PC-3 (cell line): ENCODE measurements around the gene PNMA6A. TPM values are rescaled to one million over a fixed set of nuclear protein-coding genes. Genes with fewer than 3 reads are reported as not detected.

Experiments
- ATAC-seq: fragments of 200-7000 bp; cut with Tn5 transposase; 2 replicates; pipeline ENCODE4 v1.9.1; 2020; ENCODE audit warnings: mild to moderate bottlenecking, moderate library complexity
- BruUV-seq: library from RNA; stranded (reverse); fragments of 400-500 nt; replicated peaks from 2 replicates; lab custom pipeline; 2021; lab: Mats Ljungman, UMichigan
- CTCF ChIA-PET: fragments of 300-600 bp; sonication (Branson Sonifier 250); formaldehyde crosslinking; loops from one replicate; lab custom pipeline; 2022; ENCODE audit warnings: antibody characterized with exemption; lab: Charles Lee
- POLR2A ChIA-PET: fragments of 300-600 bp; sonication (Branson Sonifier 250); formaldehyde crosslinking; loops from one replicate; lab custom pipeline; 2022; ENCODE audit warnings: antibody characterized with exemption; ENCODE audit not compliant: unreplicated experiment; lab: Charles Lee
- DNase-seq: peaks from one replicate; pipeline ENCODE4 v3.0.0-alpha.2; 2015
- H2AFZ ChIP-seq: fragments of 300-600 bp; sonication (generic); 2 replicates; pipeline ENCODE4 v1.6.0; 2016; ENCODE audit warnings: antibody characterized with exemption, low read length
- H3F3A ChIP-seq: fragments of 300-600 bp; sonication (generic); one replicate; pipeline ENCODE4 v1.6.0; 2017; ENCODE audit warnings: antibody characterized with exemption, low read length, control low read depth, mild to moderate bottlenecking; ENCODE audit not compliant: unreplicated experiment
- H3K27ac ChIP-seq: fragments of 300-600 bp; sonication (generic); 2 replicates; pipeline ENCODE4 v1.5.1; 2016; ENCODE audit warnings: mild to moderate bottlenecking, low read length
- H3K27me3 ChIP-seq: fragments of 300-600 bp; sonication (generic); 2 replicates; pipeline ENCODE4 v1.6.1; 2016; ENCODE audit warnings: low read length, mixed read lengths
- H3K36me3 ChIP-seq: fragments of 300-600 bp; sonication (generic); 2 replicates; pipeline ENCODE4 v1.6.1; 2016; ENCODE audit warnings: low read depth, mixed run types, low read length, mixed read lengths
- H3K4me1 ChIP-seq: fragments of 300-600 bp; sonication (generic); 2 replicates; pipeline ENCODE4 v1.5.1; 2016; ENCODE audit warnings: low read length; ENCODE audit not compliant: insufficient read depth
- H3K4me2 ChIP-seq: fragments of 300-600 bp; sonication (generic); 2 replicates; pipeline ENCODE4 v1.6.0; 2016; ENCODE audit warnings: low read length
- H3K4me3 ChIP-seq: fragments of 300-600 bp; sonication (generic); 2 replicates; pipeline ENCODE4 v1.5.1; 2016; ENCODE audit warnings: mild to moderate bottlenecking, low read length, mixed read lengths
- H3K79me2 ChIP-seq: fragments of 300-600 bp; sonication (generic); 2 replicates; pipeline ENCODE4 v1.6.1; 2017; ENCODE audit warnings: low read length, mixed read lengths
- H3K9ac ChIP-seq: fragments of 300-600 bp; sonication (generic); 2 replicates; pipeline ENCODE4 v1.6.0; 2016; ENCODE audit warnings: mild to moderate bottlenecking, low read length
- H3K9me2 ChIP-seq: fragments of 300-600 bp; sonication (generic); replicated peaks from 2 replicates; pipeline ENCODE4 v1.6.1; 2016; ENCODE audit warnings: mixed run types, low read length, mixed read lengths
- H3K9me3 ChIP-seq: fragments of 300-600 bp; sonication (generic); 2 replicates; pipeline ENCODE4 v1.6.1; 2016; ENCODE audit warnings: low read length, mixed read lengths
- H4K20me1 ChIP-seq: fragments of 300-600 bp; sonication (generic); 2 replicates; pipeline ENCODE4 v1.6.1; 2016; ENCODE audit warnings: low read length, mixed read lengths
- CTCF ChIP-seq: fragments of 300-600 bp; sonication (generic); conservative IDR thresholded peaks from 2 replicates; pipeline ENCODE4 v1.5.1; 2017; ENCODE audit warnings: antibody characterized with exemption, low read depth, mild to moderate bottlenecking, low read length
- EZH2 ChIP-seq: fragments of 300-600 bp; sonication (generic); IDR thresholded peaks from one replicate; pipeline ENCODE4 v1.6.1; 2017; ENCODE audit warnings: antibody characterized with exemption, mild to moderate bottlenecking, low read length; ENCODE audit not compliant: unreplicated experiment
- EZH2phosphoT487 ChIP-seq: fragments of 300-600 bp; sonication (generic); IDR thresholded peaks from 2 replicates; pipeline ENCODE4 v1.6.1; 2018; ENCODE audit warnings: mild to moderate bottlenecking, antibody characterized with exemption, low read length, borderline replicate concordance
- intact Hi-C: fragments of 100-400 bp; cut with micrococcal nuclease; formaldehyde crosslinking; loops from 2 replicates; pipeline ENCODE4 v1.9.0; 2023
- total RNA-seq: library from RNA; depleted of rRNA; stranded (reverse); fragments of >200 nt; gene quantifications from 2 replicates; pipeline ENCODE4 v1.2.3, GENCODE V29; 2014

The PNMA6A gene
- total RNA-seq, 1 experiment from 2014 or later = not detected

GRCh38 chrX:153049093-153049492, 23.2 kb upstream of the PNMA6A start:
- Histone ChIP-seq H3K9ac (no peak overlapping the region), H3K4me2 (no peak overlapping the region), H3K79me2 (no peaks in the 10 kb centered on the region), H3K4me1 (no peaks in the 10 kb centered on the region), H4K20me1 (no peaks in the 10 kb centered on the region), H3K9me2 (no peaks in the 10 kb centered on the region), H3K27me3 (no peaks in the 10 kb centered on the region), H2AFZ (no peak overlapping the region), H3F3A (no peaks in the 10 kb centered on the region), H3K27ac (no peak overlapping the region), H3K36me3 (no peaks in the 10 kb centered on the region), H3K9me3 (no peaks in the 10 kb centered on the region), H3K4me3 (no peak overlapping the region)
- no peak for ATAC-seq
- no peak for DNase-seq
- intact Hi-C loops = no loop called here
- no peak for TF ChIP-seq CTCF
- no peak for TF ChIP-seq EZH2
- TF ChIP-seq EZH2phosphoT487 = no peak
- BruUV-seq = no TSS peak
- ChIA-PET CTCF (no interaction called here), POLR2A (no interaction called here)

- ChIA-PET CTCF (no interaction called here), POLR2A (no interaction called here)
- Histone ChIP-seq H3K9me2 (no peaks in the 10 kb centered on the region), H3K4me3 (no peak overlapping the region), H3K9me3 (no peaks in the 10 kb centered on the region), H3K4me1 (no peaks in the 10 kb centered on the region), H4K20me1 (no peaks in the 10 kb centered on the region), H2AFZ (no peak overlapping the region), H3F3A (no peaks in the 10 kb centered on the region), H3K9ac (no peak overlapping the region), H3K27me3 (peaks cover 7% of the 10 kb centered on the region), H3K36me3 (no peaks in the 10 kb centered on the region), H3K79me2 (no peaks in the 10 kb centered on the region), H3K27ac (no peak overlapping the region), H3K4me2 (no peak overlapping the region)
- TF ChIP-seq EZH2phosphoT487 (no peak), EZH2 (no peak), CTCF (no peak; the same call in 1 of the 2 replicates)
- BruUV-seq = no TSS peak
- intact Hi-C loops = no loop called here
- no peak for ATAC-seq
- no peak for DNase-seq
These were observed 19.7 kb upstream of the PNMA6A start for GRCh38 chrX:153052534-153052933.

GRCh38 chrX:153055871-153056749, 16.1 kb upstream of the PNMA6A start, which contains the start of gene PNMA3:
PNMA3 (plus strand) TSS chrX:153056470; CDS start chrX:153057056, 586 bp downstream.
- H3K9ac ChIP-seq = no peak within 1 kb of the TSS
- no peak within 1 kb of the TSS for H3K4me2 ChIP-seq
- DNase-seq (no peak), ATAC-seq (no peak)
- no TSS peak for BruUV-seq
- no peaks in the 10 kb centered on the region for H3K79me2 ChIP-seq
- H3F3A ChIP-seq = no peaks in the 10 kb centered on the region
- TF ChIP-seq EZH2 (no peak), EZH2phosphoT487 (no peak), CTCF (no peak)
- H3K27me3 ChIP-seq = peaks cover 11% of the 10 kb centered on the region
- no peaks in the 10 kb centered on the region for H3K9me2 ChIP-seq
- CTCF ChIA-PET = no interaction called here
- POLR2A ChIA-PET = no interaction called here
- no peaks in the 10 kb centered on the region for H4K20me1 ChIP-seq
- no peak within 1 kb of the TSS for H3K4me3 ChIP-seq
- no peaks in the 10 kb centered on the region for H3K9me3 ChIP-seq
- no peaks in the 10 kb centered on the region for H3K36me3 ChIP-seq
- intact Hi-C loops = no loop called here
- no peak within 1 kb of the TSS for H2AFZ ChIP-seq
- no peaks in the 10 kb centered on the region for H3K4me1 ChIP-seq
- H3K27ac ChIP-seq = no peak within 1 kb of the TSS
